HUES64 (cell line): ENCODE data around the gene BLID.

Experiments
- H3K27ac ChIP-seq: 2 replicates; pipeline ENCODE4 v1.7.0; 2013; ENCODE audit warnings: low read depth, low read length, inconsistent platforms
- H3K27me3 ChIP-seq: 2 replicates; pipeline ENCODE4 v1.6.1; 2013; ENCODE audit warnings: mild to moderate bottlenecking, low read length; ENCODE audit not compliant: insufficient read depth
- H3K36me3 ChIP-seq: 2 replicates; pipeline ENCODE4 v1.6.1; 2013; ENCODE audit warnings: mild to moderate bottlenecking, low read length; ENCODE audit not compliant: insufficient read depth
- H3K4me1 ChIP-seq: 2 replicates; pipeline ENCODE4 v1.6.1; 2013; ENCODE audit warnings: mild to moderate bottlenecking, low read length, moderate library complexity; ENCODE audit not compliant: insufficient read depth
- H3K4me3 ChIP-seq: 2 replicates; pipeline ENCODE4 v1.5.1; 2013; ENCODE audit warnings: mild to moderate bottlenecking, low read length, moderate library complexity
- H3K9ac ChIP-seq: 2 replicates; pipeline ENCODE4 v1.6.1; 2013; ENCODE audit warnings: mild to moderate bottlenecking, low read depth, low read length
- H3K9me3 ChIP-seq: 2 replicates; pipeline ENCODE4 v1.6.1; 2013; ENCODE audit warnings: low read depth, low read length; ENCODE audit not compliant: insufficient read depth
- WGBS: fragments of 150-250, 120-280 bp; methylation state at CpG from one replicate; pipeline ENCODE4 v1.1.7; 2013; ENCODE audit warnings: missing lambda C conversion rate; 5-methylcytosine and 5-hydroxymethylcytosine counted together

BLID gene

DNA sequence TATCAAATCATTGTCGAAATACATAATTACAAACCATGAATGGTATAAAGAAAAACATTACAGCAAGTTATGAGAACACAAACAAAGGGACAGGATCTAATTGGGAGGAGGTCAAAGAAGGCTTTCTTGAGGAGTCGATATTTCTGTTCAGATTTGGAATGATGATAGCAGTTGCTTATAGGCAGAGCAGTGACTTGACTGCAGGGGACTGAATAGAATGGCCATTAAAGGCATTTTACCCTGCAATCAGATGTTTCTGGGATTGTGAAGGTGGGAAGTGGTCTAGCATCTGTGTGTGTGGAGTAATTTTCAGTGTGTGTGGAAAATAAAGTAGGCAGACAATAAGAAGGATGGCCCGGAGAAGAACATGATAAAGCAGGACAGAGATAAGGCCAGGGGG lies 41.0 kb downstream of the BLID start:
- Histone ChIP-seq H3K27ac (no peak overlapping the region), H3K4me1 (no peaks in the 10 kb centered on the region), H3K9me3 (no peaks in the 10 kb centered on the region), H3K36me3 (no peaks in the 10 kb centered on the region), H3K4me3 (no peak overlapping the region), H3K27me3 (no peaks in the 10 kb centered on the region), H3K9ac (no peak overlapping the region)
- WGBS = 90% methylated on average over 2 of the region's 3 CpGs

DNA sequence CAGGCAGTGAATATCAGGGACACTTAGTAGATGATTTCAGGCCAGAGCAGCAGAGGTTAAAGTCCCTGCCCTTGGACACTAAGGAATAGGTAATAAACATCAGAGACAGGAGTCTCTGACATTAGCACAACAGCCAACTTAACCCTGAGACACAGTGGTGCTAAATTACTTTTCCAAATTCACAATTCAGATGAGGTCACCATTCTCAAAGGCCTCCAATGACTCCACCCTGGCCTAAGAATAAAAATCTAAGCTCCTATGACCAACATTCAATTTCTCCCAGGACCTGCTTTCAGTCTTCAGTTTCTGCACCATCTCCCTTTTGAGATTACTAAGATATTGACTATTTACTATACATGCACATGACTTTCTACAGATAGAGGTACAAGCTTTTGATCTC lies 42.0 kb downstream of the BLID start:
- Histone ChIP-seq H3K27ac (no peak overlapping the region), H3K27me3 (no peaks in the 10 kb centered on the region), H3K36me3 (no peaks in the 10 kb centered on the region)

GRCh38 chr11:122071709-122072202 lies 44.3 kb downstream of the BLID start:
- Histone ChIP-seq H3K9ac (no peak overlapping the region), H3K27ac (no peak overlapping the region), H3K4me1 (peaks cover 4% of the 10 kb centered on the region; the same call in 1 of the 2 replicates), H3K36me3 (no peaks in the 10 kb centered on the region), H3K4me3 (no peak overlapping the region), H3K9me3 (no peaks in the 10 kb centered on the region), H3K27me3 (no peaks in the 10 kb centered on the region)
- WGBS = 81% methylated on average over 10 of the region's 10 CpGs

More for the DNA sequence above, 42.0 kb downstream of the BLID start:
- Histone ChIP-seq H3K4me1 (no peaks in the 10 kb centered on the region), H3K9ac (no peak overlapping the region), H3K9me3 (no peaks in the 10 kb centered on the region), H3K4me3 (no peak overlapping the region)

DNA sequence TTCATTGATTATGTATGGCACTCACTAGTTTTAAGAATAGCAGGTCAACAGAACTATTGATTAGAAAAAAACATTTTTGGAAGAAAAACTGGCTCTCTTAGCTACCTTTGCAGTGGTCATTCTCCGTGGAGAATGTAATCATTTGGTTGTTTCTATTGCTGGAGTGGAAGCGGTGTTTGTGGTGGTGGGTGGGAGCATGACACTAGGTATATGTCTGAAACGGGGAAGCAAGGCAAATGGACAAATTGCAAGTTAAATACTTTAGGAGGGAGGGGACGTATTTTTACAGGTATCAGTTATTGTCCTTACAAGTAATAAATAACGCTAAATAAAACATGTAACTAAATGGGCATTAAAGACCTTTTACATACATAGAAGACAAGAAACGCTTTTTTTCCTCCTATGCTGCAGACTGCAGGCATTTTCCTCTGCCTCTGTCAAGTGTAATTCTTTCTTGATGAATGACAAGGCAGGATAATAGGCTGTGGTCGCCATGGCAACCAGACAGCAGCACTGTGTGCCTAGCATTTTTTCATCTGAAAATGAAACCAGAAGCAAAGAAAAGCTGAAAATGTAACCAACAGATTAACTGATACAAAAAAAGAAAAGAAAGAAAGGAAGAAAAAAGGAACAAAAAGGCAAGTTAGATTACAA lies 46.2 kb downstream of the BLID start:
- 85% methylated on average over 6 of the region's 7 CpGs for WGBS
- H3K36me3 ChIP-seq = no peaks in the 10 kb centered on the region
- H3K27me3 ChIP-seq = no peaks in the 10 kb centered on the region
- H3K9me3 ChIP-seq = no peaks in the 10 kb centered on the region
- H3K4me3 ChIP-seq = no peak overlapping the region
- no peak overlapping the region for H3K9ac ChIP-seq
- no peak overlapping the region for H3K27ac ChIP-seq
- peaks cover 4% of the 10 kb centered on the region; the same call in 1 of the 2 replicates for H3K4me1 ChIP-seq

DNA sequence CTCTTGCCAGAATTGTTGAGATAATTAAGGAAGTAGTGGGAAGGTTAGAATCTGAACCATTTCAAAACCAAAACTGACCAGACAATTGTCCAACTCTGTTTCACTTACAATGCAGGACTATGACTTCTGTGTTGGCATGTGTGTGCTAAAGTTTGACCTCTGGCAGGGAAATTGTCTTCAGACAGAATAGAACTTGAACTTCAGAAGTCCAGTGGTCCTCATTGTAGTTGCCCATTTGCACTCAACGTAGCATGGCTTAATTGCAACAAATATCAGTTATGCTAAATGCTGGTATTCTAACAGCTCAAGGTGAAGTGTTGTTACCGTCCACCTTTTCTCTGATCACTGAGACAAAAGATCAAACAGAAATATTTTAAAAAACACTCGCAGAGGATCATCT lies 47.2 kb downstream of the BLID start:
- no peaks in the 10 kb centered on the region for H3K36me3 ChIP-seq
- no peak overlapping the region for H3K27ac ChIP-seq
- no peak overlapping the region for H3K9ac ChIP-seq
- H3K27me3 ChIP-seq = no peaks in the 10 kb centered on the region
- peaks cover 4% of the 10 kb centered on the region; the same call in 1 of the 2 replicates for H3K4me1 ChIP-seq
- no peak overlapping the region for H3K4me3 ChIP-seq
- H3K9me3 ChIP-seq = no peaks in the 10 kb centered on the region
- 94% methylated on average over 3 of the region's 3 CpGs for WGBS

- H3K4me3 ChIP-seq = no peak overlapping the region
- H3K27me3 ChIP-seq = no peaks in the 10 kb centered on the region
- no peak overlapping the region for H3K27ac ChIP-seq
- no peaks in the 10 kb centered on the region for H3K36me3 ChIP-seq
- H3K4me1 ChIP-seq = peaks cover 4% of the 10 kb centered on the region; the same call in 1 of the 2 replicates
- WGBS = 79% methylated on average over 5 of the region's 5 CpGs
- no peaks in the 10 kb centered on the region for H3K9me3 ChIP-seq
- no peak overlapping the region for H3K9ac ChIP-seq
These were observed 47.9 kb downstream of the BLID start for GRCh38 chr11:122068141-122068540.
